ENCODE results near the gene PPP4R2. TPM values are rescaled to one million over a fixed set of nuclear protein-coding genes. Genes with fewer than 3 reads are reported as not detected.

Gene PPP4R2
- total and polyA plus RNA-seq, 2 donors (not counting 3 experiments of a cell fraction or from before 2014, with no cell fraction given): 6.5 to 74.4 TPM

DNA sequence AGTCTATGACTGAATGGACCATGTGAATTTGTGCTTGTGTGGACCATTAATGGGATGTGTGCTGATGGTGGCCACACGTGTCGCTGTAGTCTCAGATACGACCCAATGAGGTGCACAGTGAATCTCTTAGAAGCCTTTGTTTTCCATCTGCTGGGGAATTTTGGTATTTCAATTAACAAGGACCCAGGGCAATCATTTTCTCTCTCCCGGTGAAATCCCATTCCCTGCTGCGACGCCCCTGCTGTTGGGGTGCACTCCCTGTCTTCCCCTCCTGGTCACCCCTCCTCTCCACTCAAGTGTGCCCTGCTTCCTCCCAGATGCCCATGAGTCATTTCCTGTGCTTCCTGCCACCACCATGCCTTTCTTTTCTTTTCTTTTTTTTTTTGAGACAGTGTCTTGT is 97.5 kb downstream of the PPP4R2 start:
- POLR2A ChIA-PET: no interaction called here
- no peak overlapping the region for H3K27ac ChIP-seq (ENCODE audit: insufficient read depth, low read depth, low read length)
- no peak overlapping the region for H3K4me3 ChIP-seq (replicated peaks in 1 of 3; ENCODE audit: insufficient read depth in 1 of 3, low read depth in 1 of 3, low read length in 3 of 3)
- no peak for FAIRE-seq
- H3K4me2 ChIP-seq (ENCODE audit: insufficient read depth, low read length): no peak overlapping the region
- no peak overlapping the region for H3K9ac ChIP-seq (replicated peaks; ENCODE audit: extremely low read depth, insufficient read depth, low read length)
- H4K20me1 ChIP-seq (replicated peaks; ENCODE audit: control insufficient read depth, extremely low read depth, insufficient read depth, low read length): no peaks in the 10 kb centered on the region
- no TSS peak for BruUV-seq (replicated peaks)
- CTCF ChIA-PET: no interaction called here
- no peak overlapping the region for H2AFZ ChIP-seq (ENCODE audit: low read depth, low read length)
- H3K9me1 ChIP-seq (replicated peaks; ENCODE audit: control insufficient read depth, extremely low read depth, insufficient read depth, low read length): no peaks in the 10 kb centered on the region
- TF ChIP-seq, protein P1, sequence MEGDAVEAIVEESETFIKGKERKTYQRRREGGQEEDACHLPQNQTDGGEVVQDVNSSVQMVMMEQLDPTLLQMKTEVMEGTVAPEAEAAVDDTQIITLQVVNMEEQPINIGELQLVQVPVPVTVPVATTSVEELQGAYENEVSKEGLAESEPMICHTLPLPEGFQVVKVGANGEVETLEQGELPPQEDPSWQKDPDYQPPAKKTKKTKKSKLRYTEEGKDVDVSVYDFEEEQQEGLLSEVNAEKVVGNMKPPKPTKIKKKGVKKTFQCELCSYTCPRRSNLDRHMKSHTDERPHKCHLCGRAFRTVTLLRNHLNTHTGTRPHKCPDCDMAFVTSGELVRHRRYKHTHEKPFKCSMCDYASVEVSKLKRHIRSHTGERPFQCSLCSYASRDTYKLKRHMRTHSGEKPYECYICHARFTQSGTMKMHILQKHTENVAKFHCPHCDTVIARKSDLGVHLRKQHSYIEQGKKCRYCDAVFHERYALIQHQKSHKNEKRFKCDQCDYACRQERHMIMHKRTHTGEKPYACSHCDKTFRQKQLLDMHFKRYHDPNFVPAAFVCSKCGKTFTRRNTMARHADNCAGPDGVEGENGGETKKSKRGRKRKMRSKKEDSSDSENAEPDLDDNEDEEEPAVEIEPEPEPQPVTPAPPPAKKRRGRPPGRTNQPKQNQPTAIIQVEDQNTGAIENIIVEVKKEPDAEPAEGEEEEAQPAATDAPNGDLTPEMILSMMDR (IDR thresholded peaks at IDR 0.05; ENCODE audit: extremely low read depth in 1 of 2, insufficient read depth in 1 of 2, low read depth in 1 of 2, low read length in 2 of 2): no peak
- H3K79me2 ChIP-seq (ENCODE audit: control insufficient read depth, insufficient read depth, low read length): no peaks in the 10 kb centered on the region
- intact Hi-C loops (cut with micrococcal nuclease) (no loop called here), dilution Hi-C loops (cut with MboI; ENCODE audit: extremely low pct_ligation_motif_present, low sequenced_read_pairs) (no loop called here)
- peaks cover 5% of the 10 kb centered on the region for H3K4me1 ChIP-seq (ENCODE audit: control insufficient read depth, extremely low read depth, insufficient read depth, low read length)
- H3K27me3 ChIP-seq (ENCODE audit: control insufficient read depth in 2 of 2, insufficient read depth in 2 of 2, low read length in 2 of 2): no peaks in the 10 kb centered on the region
- DNase-seq (ENCODE audit: low read depth, low spot score): peak; percentile 17
- no peaks in the 10 kb centered on the region for H3K36me3 ChIP-seq (ENCODE audit: control insufficient read depth in 2 of 2, extremely low read depth in 1 of 2, insufficient read depth in 2 of 2, low read length in 2 of 2)
- H3K9me3 ChIP-seq (replicated peaks; ENCODE audit: control insufficient read depth, insufficient read depth, low read length): no peaks in the 10 kb centered on the region

DNA sequence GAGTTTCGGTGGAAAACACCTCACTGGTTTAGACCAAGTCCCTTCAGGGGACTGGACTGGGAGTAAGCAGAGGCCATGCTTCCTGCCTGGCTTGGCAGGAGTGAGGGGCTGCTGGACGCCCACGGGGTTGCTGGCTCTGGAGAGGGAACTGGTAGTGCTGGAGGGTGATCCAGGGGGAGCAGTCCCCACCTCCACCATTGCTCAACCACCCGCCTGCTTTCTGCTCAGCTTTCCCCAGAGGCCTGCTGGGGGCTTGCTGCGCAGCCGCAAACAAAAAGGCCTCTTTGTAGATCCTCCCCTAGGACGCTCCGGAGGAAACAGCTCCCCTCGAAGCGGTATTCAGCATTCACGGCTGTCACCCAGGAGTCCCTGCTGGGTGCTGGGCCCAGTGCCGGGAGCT is 98.3 kb downstream of the PPP4R2 start:
- H3K4me1 ChIP-seq (ENCODE audit: control insufficient read depth, extremely low read depth, insufficient read depth, low read length): peaks cover 5% of the 10 kb centered on the region
- ChIA-PET CTCF (interaction anchor here (1.4 to 2.5 kb wide), 2 partner anchors 9 to 244 kb away, joined by 5 to 8 read pairs; no protein-coding TSS in a partner anchor), POLR2A (no interaction called here)
- DNase-seq (ENCODE audit: low read depth, low spot score): no peak
- intact Hi-C loops (cut with micrococcal nuclease) (no loop called here), dilution Hi-C loops (cut with MboI; ENCODE audit: extremely low pct_ligation_motif_present, low sequenced_read_pairs) (no loop called here)
- no peaks in the 10 kb centered on the region for H3K36me3 ChIP-seq (ENCODE audit: control insufficient read depth in 2 of 2, extremely low read depth in 1 of 2, insufficient read depth in 2 of 2, low read length in 2 of 2)
- H3K9me3 ChIP-seq (replicated peaks; ENCODE audit: control insufficient read depth, insufficient read depth, low read length): no peaks in the 10 kb centered on the region
- H3K4me2 ChIP-seq (ENCODE audit: insufficient read depth, low read length): no peak overlapping the region
- TF ChIP-seq, protein P2, sequence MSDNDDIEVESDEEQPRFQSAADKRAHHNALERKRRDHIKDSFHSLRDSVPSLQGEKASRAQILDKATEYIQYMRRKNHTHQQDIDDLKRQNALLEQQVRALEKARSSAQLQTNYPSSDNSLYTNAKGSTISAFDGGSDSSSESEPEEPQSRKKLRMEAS (IDR thresholded peaks at IDR 0.05; ENCODE audit: insufficient read depth, insufficient read length): no peak
- no peak for TF ChIP-seq JUN (IDR thresholded peaks at IDR 0.05; ENCODE audit: borderline replicate concordance, insufficient read depth, insufficient read length, low read depth)
- TF ChIP-seq GATA2 (IDR thresholded peaks at IDR 0.05; ENCODE audit: insufficient read depth, insufficient read length, low read depth, low read length): no peak
- no peak for TF ChIP-seq MYC (IDR thresholded peaks at IDR 0.05; ENCODE audit: low read depth, low read length)
- no peak for TF ChIP-seq POLR2AphosphoS5 (IDR thresholded peaks at IDR 0.05; ENCODE audit: insufficient read depth, low read depth, low read length)
- no peak for TF ChIP-seq POLR2A (IDR thresholded peaks at IDR 0.05; ENCODE audit: low read depth, low read length)
- TF ChIP-seq EZH2 (IDR thresholded peaks at IDR 0.05; ENCODE audit: borderline replicate concordance, low read depth, low read length, severe bottlenecking): no peak
- TF ChIP-seq FOS (IDR thresholded peaks at IDR 0.05; ENCODE audit: borderline replicate concordance, insufficient read depth, low read length): no peak
- TF ChIP-seq, protein P1 (IDR thresholded peaks at IDR 0.05; ENCODE audit: extremely low read depth in 1 of 2, insufficient read depth in 1 of 2, low read depth in 1 of 2, low read length in 2 of 2): no peak
- no peaks in the 10 kb centered on the region for H4K20me1 ChIP-seq (replicated peaks; ENCODE audit: control insufficient read depth, extremely low read depth, insufficient read depth, low read length)
- no peak for FAIRE-seq
- no peak overlapping the region for H3K4me3 ChIP-seq (replicated peaks in 1 of 3; ENCODE audit: insufficient read depth in 1 of 3, low read depth in 1 of 3, low read length in 3 of 3)
- no peak overlapping the region for H3K9ac ChIP-seq (replicated peaks; ENCODE audit: extremely low read depth, insufficient read depth, low read length)
- BruUV-seq (replicated peaks): no TSS peak
- H3K27ac ChIP-seq (ENCODE audit: insufficient read depth, low read depth, low read length): no peak overlapping the region
- H3K27me3 ChIP-seq (ENCODE audit: control insufficient read depth in 2 of 2, insufficient read depth in 2 of 2, low read length in 2 of 2): no peaks in the 10 kb centered on the region
- no peaks in the 10 kb centered on the region for H3K79me2 ChIP-seq (ENCODE audit: control insufficient read depth, insufficient read depth, low read length)
- H2AFZ ChIP-seq (ENCODE audit: low read depth, low read length): no peak overlapping the region
- H3K9me1 ChIP-seq (replicated peaks; ENCODE audit: control insufficient read depth, extremely low read depth, insufficient read depth, low read length): no peaks in the 10 kb centered on the region

Measured in endothelial cell of umbilical vein (primary cell).